ENCODE measurements around the gene SH3BP5. TPM values are rescaled to one million over a fixed set of nuclear protein-coding genes. Genes with fewer than 3 reads are reported as not detected.

Gene SH3BP5
- total RNA-seq, 1 donor = 9.1 TPM

DNA sequence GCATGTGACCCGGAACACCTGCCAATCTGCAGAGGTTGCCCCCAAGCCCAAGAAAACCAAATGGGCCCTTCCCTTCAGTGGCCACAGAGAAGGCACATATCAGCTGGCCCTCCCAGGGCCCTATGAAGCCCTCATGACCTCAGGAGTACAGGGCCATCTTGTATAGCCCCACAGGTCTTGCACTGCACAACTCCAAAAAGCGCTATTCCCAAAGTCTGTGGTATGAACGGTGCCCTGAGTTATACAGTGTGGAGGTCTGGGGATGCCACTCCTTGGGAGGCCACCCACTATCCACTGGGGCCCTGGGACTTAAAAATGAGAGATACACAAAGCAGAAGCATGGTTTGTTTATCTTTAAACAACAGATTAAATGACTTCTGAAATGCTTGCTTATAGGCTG lies 64.9 kb downstream of the SH3BP5 start:
- no peak for DNase-seq (ENCODE audit: low read depth)
- H3K4me3 ChIP-seq (ENCODE audit: low read depth, low read length) = no peak overlapping the region
- TF ChIP-seq, protein P1, sequence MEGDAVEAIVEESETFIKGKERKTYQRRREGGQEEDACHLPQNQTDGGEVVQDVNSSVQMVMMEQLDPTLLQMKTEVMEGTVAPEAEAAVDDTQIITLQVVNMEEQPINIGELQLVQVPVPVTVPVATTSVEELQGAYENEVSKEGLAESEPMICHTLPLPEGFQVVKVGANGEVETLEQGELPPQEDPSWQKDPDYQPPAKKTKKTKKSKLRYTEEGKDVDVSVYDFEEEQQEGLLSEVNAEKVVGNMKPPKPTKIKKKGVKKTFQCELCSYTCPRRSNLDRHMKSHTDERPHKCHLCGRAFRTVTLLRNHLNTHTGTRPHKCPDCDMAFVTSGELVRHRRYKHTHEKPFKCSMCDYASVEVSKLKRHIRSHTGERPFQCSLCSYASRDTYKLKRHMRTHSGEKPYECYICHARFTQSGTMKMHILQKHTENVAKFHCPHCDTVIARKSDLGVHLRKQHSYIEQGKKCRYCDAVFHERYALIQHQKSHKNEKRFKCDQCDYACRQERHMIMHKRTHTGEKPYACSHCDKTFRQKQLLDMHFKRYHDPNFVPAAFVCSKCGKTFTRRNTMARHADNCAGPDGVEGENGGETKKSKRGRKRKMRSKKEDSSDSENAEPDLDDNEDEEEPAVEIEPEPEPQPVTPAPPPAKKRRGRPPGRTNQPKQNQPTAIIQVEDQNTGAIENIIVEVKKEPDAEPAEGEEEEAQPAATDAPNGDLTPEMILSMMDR (IDR thresholded peaks at IDR 0.05; ENCODE audit: insufficient read depth, low read depth, low read length) = no peak

DNA sequence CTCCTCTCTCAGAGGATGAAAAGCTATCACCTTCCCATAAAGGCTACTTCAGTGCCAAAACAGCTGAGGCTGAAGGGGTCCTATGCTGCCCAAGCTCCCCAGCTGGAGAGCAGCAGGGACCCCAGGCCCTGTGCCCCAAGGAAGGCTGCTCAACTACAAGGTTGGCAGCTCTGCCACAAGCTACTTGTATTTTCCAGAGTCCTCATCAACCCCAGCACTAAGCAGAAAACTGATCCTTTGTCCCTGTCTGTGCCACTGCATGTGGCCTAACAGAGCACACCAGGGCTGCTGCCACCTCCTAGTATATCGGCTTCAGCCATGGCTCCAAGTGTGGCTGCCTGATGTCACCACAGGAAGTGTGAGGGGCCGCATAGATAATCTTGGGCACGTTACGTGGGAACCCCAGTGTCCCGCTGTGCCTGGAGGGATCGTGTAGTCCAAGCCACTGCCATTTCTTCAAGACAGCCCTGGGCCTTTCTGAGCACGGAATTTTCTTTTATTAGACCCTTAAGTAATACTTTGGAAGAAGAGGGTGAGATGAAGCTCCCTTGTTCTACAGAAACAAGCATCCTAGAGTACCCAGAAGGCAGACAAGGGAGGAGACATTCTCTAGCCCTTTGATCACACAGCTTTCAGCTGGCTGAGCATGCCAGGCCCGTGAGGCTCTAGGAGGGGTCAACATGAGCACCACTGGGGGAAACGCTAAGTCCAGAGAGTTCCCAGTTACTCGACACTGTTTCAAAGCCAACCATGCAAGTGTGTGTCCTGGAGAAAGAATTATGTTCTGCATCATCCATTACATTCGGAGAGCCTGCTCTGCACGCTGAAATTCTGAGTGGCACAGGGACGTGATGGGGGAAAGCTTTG lies 65.6 kb downstream of the SH3BP5 start:
- no peak overlapping the region for H3K4me3 ChIP-seq (ENCODE audit: low read depth, low read length)
- no peak for DNase-seq (ENCODE audit: low read depth)
- TF ChIP-seq, protein P1 (IDR thresholded peaks at IDR 0.05; ENCODE audit: insufficient read depth, low read depth, low read length) = no peak

DNA sequence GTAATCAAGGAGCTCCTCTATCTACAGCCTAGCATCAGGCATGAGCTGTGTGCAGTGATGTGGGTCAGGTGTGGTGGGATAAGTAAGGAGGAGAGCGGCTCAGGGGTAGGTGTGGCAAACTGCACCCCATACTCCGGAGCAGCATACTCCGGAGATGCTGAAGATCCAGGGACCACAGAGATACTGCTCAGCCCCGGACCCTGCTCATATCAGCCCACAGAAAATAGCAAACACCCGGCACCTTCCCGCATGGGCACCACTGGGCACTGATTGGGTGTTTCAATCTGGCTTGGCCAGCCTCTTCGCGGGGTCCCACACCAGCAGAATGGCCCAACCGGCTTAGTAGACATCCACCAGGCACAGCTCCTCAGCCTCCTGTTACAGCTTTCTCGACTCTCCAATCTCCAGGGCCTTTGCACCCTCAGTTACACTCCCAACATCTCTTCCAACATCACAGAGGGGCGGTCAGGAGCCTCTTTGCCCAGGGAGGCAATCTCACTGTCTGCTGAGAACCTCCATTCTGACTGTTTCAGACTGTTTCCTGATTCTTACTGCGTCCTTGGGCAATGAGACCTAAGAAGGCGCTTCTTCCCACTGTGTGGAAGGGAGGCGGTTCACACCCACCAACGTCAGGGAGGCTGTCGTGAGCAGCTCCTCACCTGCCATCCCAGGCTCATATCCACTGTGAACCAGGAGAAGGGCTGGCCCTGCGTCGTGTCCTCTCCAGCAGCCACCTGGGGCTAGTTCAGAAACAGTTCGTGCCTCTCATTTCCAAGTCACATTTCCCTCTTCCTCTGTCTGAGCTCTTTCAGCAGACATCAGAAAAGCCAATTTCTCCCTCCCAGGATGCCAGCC lies 66.5 kb downstream of the SH3BP5 start:
- no peak overlapping the region for H3K4me3 ChIP-seq (ENCODE audit: low read depth, low read length)
- DNase-seq (ENCODE audit: low read depth) = no peak
- TF ChIP-seq, protein P1 (IDR thresholded peaks at IDR 0.05; ENCODE audit: insufficient read depth, low read depth, low read length) = no peak

DNA sequence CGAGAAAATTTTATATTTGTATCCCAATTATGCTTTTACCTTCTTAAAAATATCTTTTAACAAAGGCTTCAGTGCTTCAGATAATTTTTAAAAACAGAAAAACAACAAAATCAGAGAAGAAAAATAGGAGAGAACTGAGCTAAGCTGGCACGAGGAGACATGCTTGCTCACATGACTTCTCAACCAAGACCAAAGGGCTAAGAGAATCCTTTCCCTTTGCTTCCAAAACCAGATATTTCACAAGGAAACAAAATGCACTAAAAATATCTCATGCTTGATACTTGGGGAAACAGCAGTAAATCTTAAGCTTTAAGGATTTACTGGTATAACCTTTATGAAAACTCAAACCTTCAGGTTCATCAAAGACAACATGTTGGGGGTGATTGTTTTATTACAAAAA lies 67.9 kb downstream of the SH3BP5 start:
- TF ChIP-seq, protein P1 (IDR thresholded peaks at IDR 0.05; ENCODE audit: insufficient read depth, low read depth, low read length) = no peak
- DNase-seq (ENCODE audit: low read depth) = no peak
- H3K4me3 ChIP-seq (ENCODE audit: low read depth, low read length) = no peak overlapping the region

DNA sequence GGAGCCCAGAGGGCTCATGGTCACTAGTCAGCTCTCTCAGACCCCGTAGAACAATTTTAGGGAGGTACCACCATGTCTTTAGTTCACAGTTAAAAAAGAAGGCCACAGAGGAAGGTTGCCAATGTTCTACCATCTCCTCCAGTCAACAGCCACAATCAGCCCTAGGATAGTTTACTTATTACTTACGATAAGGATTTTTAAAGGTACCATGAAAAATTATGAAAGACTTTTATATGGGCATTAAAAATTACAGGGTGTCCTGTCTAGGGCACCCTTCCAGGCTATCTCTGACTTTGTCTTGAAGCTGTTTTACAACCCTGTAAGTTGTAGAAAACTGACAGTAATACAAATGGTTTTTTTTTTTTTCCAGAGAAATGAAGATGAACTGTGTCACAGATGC lies 68.5 kb downstream of the SH3BP5 start:
- H3K4me3 ChIP-seq (ENCODE audit: low read depth, low read length) = no peak overlapping the region
- no peak for DNase-seq (ENCODE audit: low read depth)
- TF ChIP-seq, protein P1 (IDR thresholded peaks at IDR 0.05; ENCODE audit: insufficient read depth, low read depth, low read length) = no peak

DNA sequence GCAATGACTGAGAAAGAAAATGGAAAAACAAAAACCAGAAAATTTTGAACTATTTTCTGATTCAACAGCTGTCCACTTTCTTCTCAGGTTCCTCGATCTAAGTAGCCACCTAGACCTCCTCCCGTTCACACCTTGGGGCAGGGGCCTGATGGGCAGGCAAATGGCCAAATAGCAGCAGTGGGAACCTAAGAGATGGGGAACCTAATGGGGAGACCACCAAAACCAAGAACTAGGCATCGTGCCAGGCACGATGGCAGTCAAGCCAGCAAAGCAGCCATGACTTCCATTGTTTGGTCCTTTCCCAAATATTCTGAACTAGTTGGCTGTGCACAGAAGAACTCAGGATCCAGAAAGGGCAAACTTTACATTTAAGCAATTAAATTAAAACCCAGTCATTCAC lies 69.3 kb downstream of the SH3BP5 start:
- DNase-seq (ENCODE audit: low read depth) = no peak
- H3K4me3 ChIP-seq (ENCODE audit: low read depth, low read length) = no peak overlapping the region
- TF ChIP-seq, protein P1 (IDR thresholded peaks at IDR 0.05; ENCODE audit: insufficient read depth, low read depth, low read length) = no peak

All from fibroblast of villous mesenchyme (primary cell).